GM12878 (cell line): Measurements from ENCODE around the gene ANKRD11. TPM values are rescaled to one million over a fixed set of nuclear protein-coding genes. Genes with fewer than 3 reads are reported as not detected.

Experiments
- ATAC-seq: fragments of 200-7000 bp; cut with Tn5 transposase; 3 replicates; pipeline ENCODE4 v1.9.1; 2020; ENCODE audit warnings: mild to moderate bottlenecking, moderate library complexity
- BruUV-seq: library from RNA; stranded (reverse); fragments of 400-500 nt; replicated peaks from 2 replicates; lab custom pipeline; 2021; lab: Mats Ljungman, UMichigan
- CTCF ChIA-PET: fragments of 300-600 bp; sonication (Branson Sonifier 250); formaldehyde crosslinking; extraction: SDS; loops from one replicate; lab custom pipeline; 2021; ENCODE audit warnings: inconsistent platforms; lab: Yijun Ruan, JAX
- POLR2A ChIA-PET: fragments of 350-600 bp; formaldehyde crosslinking; extraction: SDS; loops from one replicate; lab custom pipeline; 2021; ENCODE audit warnings: inconsistent platforms; lab: Charles Lee
- RAD21 ChIA-PET: fragments of 300-600 bp; sonication (Branson Sonifier 250); formaldehyde crosslinking; loops from one replicate; lab custom pipeline; 2023; ENCODE audit warnings: antibody characterized with exemption; ENCODE audit not compliant: unreplicated experiment; lab: Charles Lee
- SMC1A ChIA-PET: fragments of 300-600 bp; sonication (Branson Sonifier 250); formaldehyde crosslinking; loops from one replicate; lab custom pipeline; 2023; ENCODE audit not compliant: unreplicated experiment, uncharacterized antibody; lab: Charles Lee
- DNase-seq: peaks from one replicate; pipeline ENCODE4 v3.0.0-alpha.2; 2011; ENCODE audit warnings: low read depth, low spot score
- FAIRE-seq: peaks from 3 replicates; lab custom pipeline; 2011; peaks lifted over from hg19 to GRCh38; lab: Jason Lieb, UNC
- H2AFZ ChIP-seq: 2 replicates; pipeline ENCODE4 v1.6.0; 2011; ENCODE audit warnings: low read depth, low read length, control low read depth; ENCODE audit not compliant: control insufficient read depth
- H3K27ac ChIP-seq: 2 replicates; pipeline ENCODE4 v1.5.1; 2011; ENCODE audit warnings: control low read depth; ENCODE audit not compliant: control insufficient read depth, insufficient read depth
- H3K27me3 ChIP-seq, 2 experiments: replicated peaks in 1 of 2; 2 replicates each; pipeline versions ENCODE4 v1.6.0 to v1.6.1; 2011; ENCODE audit warnings: low read length in 1 of 2; ENCODE audit not compliant: control insufficient read depth in 2 of 2, insufficient read depth in 2 of 2
- H3K36me3 ChIP-seq, 2 experiments: 2 replicates each; pipeline ENCODE4 v1.5.1; 2011; ENCODE audit warnings: low read length in 1 of 2; ENCODE audit not compliant: control insufficient read depth in 2 of 2, insufficient read depth in 2 of 2
- H3K4me1 ChIP-seq: 2 replicates; pipeline ENCODE4 v1.6.1; 2011; ENCODE audit warnings: mild to moderate bottlenecking, low read length, moderate library complexity, mixed read lengths; ENCODE audit not compliant: control insufficient read depth, insufficient read depth
- H3K4me2 ChIP-seq: 2 replicates; pipeline ENCODE4 v1.6.0; 2011; ENCODE audit warnings: control low read depth; ENCODE audit not compliant: control insufficient read depth, insufficient read depth
- H3K4me3 ChIP-seq: fragments of 200-600 bp; sonication (generic); 2 replicates; pipeline ENCODE4 v1.5.1; 2016
- H3K79me2 ChIP-seq: 2 replicates; pipeline ENCODE4 v1.6.0; 2011; ENCODE audit warnings: low read length; ENCODE audit not compliant: control insufficient read depth, insufficient read depth
- H3K9ac ChIP-seq: 2 replicates; pipeline ENCODE4 v1.8.0; 2011; ENCODE audit warnings: low read length, control low read depth, mixed read lengths; ENCODE audit not compliant: control insufficient read depth, insufficient read depth
- H3K9me3 ChIP-seq: replicated peaks from 3 replicates; pipeline ENCODE4 v1.5.1; 2011; ENCODE audit warnings: mild to moderate bottlenecking, low read length; ENCODE audit not compliant: control insufficient read depth, insufficient read depth
- H4K20me1 ChIP-seq: 2 replicates; pipeline ENCODE4 v1.6.0; 2011; ENCODE audit not compliant: control insufficient read depth, insufficient read depth
- CHD2 ChIP-seq: IDR thresholded peaks from 2 replicates; pipeline ENCODE4 v1.6.1; 2011; ENCODE audit warnings: low read depth, low read length, improper control_type of control experiment, borderline replicate concordance
- HDAC2 ChIP-seq: fragments of 200-600 bp; sonication (generic); IDR thresholded peaks from 2 replicates; pipeline ENCODE4 v1.6.1; 2017
- KLF5 ChIP-seq: fragments of 450-650 bp; IDR thresholded peaks from 2 replicates; pipeline ENCODE4 v1.6.1; 2014; ENCODE audit warnings: mild to moderate bottlenecking; ENCODE audit not compliant: partially characterized antibody
- LARP7 ChIP-seq: fragments of 450-650 bp; IDR thresholded peaks from 2 replicates; pipeline ENCODE4 v1.6.1; 2017; ENCODE audit warnings: mild to moderate bottlenecking
- MEF2B ChIP-seq: fragments of 450-650 bp; IDR thresholded peaks from 2 replicates; pipeline ENCODE4 v1.6.1; 2018; ENCODE audit warnings: mild to moderate bottlenecking, moderate library complexity; ENCODE audit not compliant: partially characterized antibody, poor library complexity, severe bottlenecking
- MTA3 ChIP-seq: IDR thresholded peaks from 2 replicates; pipeline ENCODE4 v1.6.1; 2012; ENCODE audit warnings: low read length, inconsistent platforms, borderline replicate concordance
- MYC ChIP-seq: IDR thresholded peaks from 2 replicates; pipeline ENCODE4 v1.6.1; 2011; ENCODE audit warnings: mild to moderate bottlenecking, low read length, moderate library complexity, inconsistent platforms; ENCODE audit not compliant: insufficient read depth, insufficient replicate concordance, insufficient read length, severe bottlenecking
- NFIC ChIP-seq: IDR thresholded peaks from 2 replicates; pipeline ENCODE4 v1.6.1; 2012; ENCODE audit warnings: low read depth, mild to moderate bottlenecking, inconsistent platforms, low read length, moderate library complexity
- PAX5 ChIP-seq: IDR thresholded peaks from 2 replicates; pipeline ENCODE4 v1.6.1; 2011; ENCODE audit warnings: low read depth, low read length, borderline replicate concordance
- POLR2A ChIP-seq: IDR thresholded peaks from 2 replicates; pipeline ENCODE4 v1.6.1; 2011; ENCODE audit warnings: low read depth, mild to moderate bottlenecking, low read length
- POLR2AphosphoS2 ChIP-seq: IDR thresholded peaks from 2 replicates; pipeline ENCODE4 v1.6.1; 2011; ENCODE audit warnings: low read depth, mild to moderate bottlenecking, low read length, improper control_type of control experiment, moderate library complexity
- RAD51 ChIP-seq: fragments of 450-650 bp; IDR thresholded peaks from 2 replicates; pipeline ENCODE4 v1.6.1; 2016; ENCODE audit warnings: moderate library complexity, mild to moderate bottlenecking, inconsistent platforms
- RBBP5 ChIP-seq: fragments of 200-600 bp; sonication (generic); conservative IDR thresholded peaks from 2 replicates; pipeline ENCODE4 v1.6.1; 2016
- ZNF217 ChIP-seq: fragments of 450-650 bp; IDR thresholded peaks from 2 replicates; pipeline ENCODE4 v1.6.1; 2017; ENCODE audit warnings: antibody characterized with exemption, mild to moderate bottlenecking
- WGBS: methylation state at CpG from one replicate; pipeline ENCODE4 v1.1.6; 2016; ENCODE audit warnings: low lambda C conversion rate; ENCODE audit not compliant: insufficient replicate concordance, insufficient coverage; ENCODE audit errors: missing lambda C conversion rate; 5-methylcytosine and 5-hydroxymethylcytosine counted together
- in situ Hi-C: fragments of 300-500 bp; cut with MboI; formaldehyde crosslinking; loops from 9 replicates; pipeline ENCODE4 v1.14.3; 2018; ENCODE audit warnings: mixed read lengths
- intact Hi-C: fragments of 100-400 bp; cut with micrococcal nuclease; formaldehyde crosslinking; loops from one replicate; pipeline ENCODE4 v1.14.2; 2022; ENCODE audit not compliant: unreplicated experiment
- polyA plus RNA-seq, 11 experiments: library from polyadenylated mRNA; depleted of rRNA in 4 of 11; unstranded in 6 of 11; stranded (reverse) in 5 of 11; fragments of >200 nt; fragmentation: Nextera tagmentation in 4 of 11; fragmentation: Illumina TruSeq in 1 of 11; extraction: Ambion mirVana in 4 of 11; extraction: Trizol in 1 of 11; gene quantifications; 1 replicate in 1 of 11; 2 replicates in 10 of 11; pipeline versions ENCODE4 v1.2.1 to v1.2.3, GENCODE V29; 2011 to 2016; ENCODE audit warnings: inconsistent platforms in 2 of 11, missing spikeins in 2 of 11, low read depth in 1 of 11
- total RNA-seq, 4 experiments: library from RNA; depleted of rRNA in 3 of 4; stranded (reverse); fragments of >200 nt in 3 of 4; fragmentation: Illumina TruSeq in 1 of 4; extraction: Trizol in 1 of 4; gene quantifications; 2 replicates each; pipeline versions ENCODE4 v1.2.1 to v1.2.3, GENCODE V29; 2013 to 2021
- TF ChIP-seq, protein P1 (sequence below): fragments of 450-650 bp; IDR thresholded peaks from 2 replicates; pipeline ENCODE4 v1.6.1; 2017; ENCODE audit warnings: antibody characterized with exemption, mild to moderate bottlenecking, moderate library complexity
- TF ChIP-seq, protein P2 (sequence below): fragments of 450-650 bp; IDR thresholded peaks from 2 replicates; pipeline ENCODE4 v1.6.1; 2016; ENCODE audit warnings: mild to moderate bottlenecking, moderate library complexity, borderline replicate concordance

Gene ANKRD11
- total and polyA plus RNA-seq, 10 of the 15 experiments (the other 5 are each of a cell fraction or from before 2014, with no cell fraction given), result 5.1 to 103 (median 27.4) TPM

DNA sequence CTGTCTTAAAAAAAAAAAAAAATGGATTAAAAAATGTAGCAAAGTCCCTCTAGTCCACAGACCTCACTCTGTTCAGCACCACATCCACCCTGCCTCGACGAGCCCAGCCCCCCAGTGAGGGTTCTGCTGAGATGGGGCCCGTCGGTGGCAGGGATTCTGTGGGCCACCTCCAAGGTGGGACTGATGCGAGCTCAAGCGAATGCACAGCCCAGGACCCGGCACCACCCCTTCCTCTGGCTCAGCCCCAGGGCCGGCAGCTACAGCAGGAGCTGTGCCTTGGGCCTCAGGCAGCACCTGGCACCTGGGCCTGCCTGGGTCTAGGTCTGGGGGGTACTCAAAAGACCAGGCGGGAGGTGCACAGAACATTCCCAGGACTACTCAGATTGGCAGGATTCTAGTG is 213.3 kb downstream of the ANKRD11 start:
- no peaks in the 10 kb centered on the region for H3K9me3 ChIP-seq
- in situ Hi-C loops (no loop called here), intact Hi-C loops (no loop called here)
- H3K79me2 ChIP-seq, result no peaks in the 10 kb centered on the region
- no peak overlapping the region for H2AFZ ChIP-seq
- no peaks in the 10 kb centered on the region for H4K20me1 ChIP-seq
- H3K4me3 ChIP-seq, result no peak overlapping the region
- H3K27ac ChIP-seq, result no peak overlapping the region
- peaks cover 11 to 34% of the 10 kb centered on the region in 2 experiments for H3K36me3 ChIP-seq
- ChIA-PET CTCF (no interaction called here), SMC1A (no interaction called here), POLR2A (interaction anchor here (0.7 kb wide), 1 partner anchor 11 kb away, joined by 3 read pairs; no protein-coding TSS in a partner anchor), RAD21 (no interaction called here)
- BruUV-seq, result no TSS peak
- DNase-seq, result no peak
- no peak overlapping the region for H3K9ac ChIP-seq
- H3K4me1 ChIP-seq, result no peaks in the 10 kb centered on the region
- no peak for FAIRE-seq
- TF ChIP-seq LARP7 (no peak), MTA3 (no peak), RAD51 (no peak), RBBP5 (no peak), POLR2AphosphoS2 (0 out of 2 replicates have a peak, but pooled peaks have one; percentile 6), CHD2 (no peak), NFIC (no peak), ZNF217 (no peak), HDAC2 (no peak), MYC (no peak), MEF2B (no peak), PAX5 (no peak), KLF5 (no peak), POLR2A (peak; percentile 17; the same call in 1 of the 2 replicates)
- TF ChIP-seq, protein P1, sequence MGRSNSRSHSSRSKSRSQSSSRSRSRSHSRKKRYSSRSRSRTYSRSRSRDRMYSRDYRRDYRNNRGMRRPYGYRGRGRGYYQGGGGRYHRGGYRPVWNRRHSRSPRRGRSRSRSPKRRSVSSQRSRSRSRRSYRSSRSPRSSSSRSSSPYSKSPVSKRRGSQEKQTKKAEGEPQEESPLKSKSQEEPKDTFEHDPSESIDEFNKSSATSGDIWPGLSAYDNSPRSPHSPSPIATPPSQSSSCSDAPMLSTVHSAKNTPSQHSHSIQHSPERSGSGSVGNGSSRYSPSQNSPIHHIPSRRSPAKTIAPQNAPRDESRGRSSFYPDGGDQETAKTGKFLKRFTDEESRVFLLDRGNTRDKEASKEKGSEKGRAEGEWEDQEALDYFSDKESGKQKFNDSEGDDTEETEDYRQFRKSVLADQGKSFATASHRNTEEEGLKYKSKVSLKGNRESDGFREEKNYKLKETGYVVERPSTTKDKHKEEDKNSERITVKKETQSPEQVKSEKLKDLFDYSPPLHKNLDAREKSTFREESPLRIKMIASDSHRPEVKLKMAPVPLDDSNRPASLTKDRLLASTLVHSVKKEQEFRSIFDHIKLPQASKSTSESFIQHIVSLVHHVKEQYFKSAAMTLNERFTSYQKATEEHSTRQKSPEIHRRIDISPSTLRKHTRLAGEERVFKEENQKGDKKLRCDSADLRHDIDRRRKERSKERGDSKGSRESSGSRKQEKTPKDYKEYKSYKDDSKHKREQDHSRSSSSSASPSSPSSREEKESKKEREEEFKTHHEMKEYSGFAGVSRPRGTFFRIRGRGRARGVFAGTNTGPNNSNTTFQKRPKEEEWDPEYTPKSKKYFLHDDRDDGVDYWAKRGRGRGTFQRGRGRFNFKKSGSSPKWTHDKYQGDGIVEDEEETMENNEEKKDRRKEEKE, result no peak
- TF ChIP-seq, protein P2, sequence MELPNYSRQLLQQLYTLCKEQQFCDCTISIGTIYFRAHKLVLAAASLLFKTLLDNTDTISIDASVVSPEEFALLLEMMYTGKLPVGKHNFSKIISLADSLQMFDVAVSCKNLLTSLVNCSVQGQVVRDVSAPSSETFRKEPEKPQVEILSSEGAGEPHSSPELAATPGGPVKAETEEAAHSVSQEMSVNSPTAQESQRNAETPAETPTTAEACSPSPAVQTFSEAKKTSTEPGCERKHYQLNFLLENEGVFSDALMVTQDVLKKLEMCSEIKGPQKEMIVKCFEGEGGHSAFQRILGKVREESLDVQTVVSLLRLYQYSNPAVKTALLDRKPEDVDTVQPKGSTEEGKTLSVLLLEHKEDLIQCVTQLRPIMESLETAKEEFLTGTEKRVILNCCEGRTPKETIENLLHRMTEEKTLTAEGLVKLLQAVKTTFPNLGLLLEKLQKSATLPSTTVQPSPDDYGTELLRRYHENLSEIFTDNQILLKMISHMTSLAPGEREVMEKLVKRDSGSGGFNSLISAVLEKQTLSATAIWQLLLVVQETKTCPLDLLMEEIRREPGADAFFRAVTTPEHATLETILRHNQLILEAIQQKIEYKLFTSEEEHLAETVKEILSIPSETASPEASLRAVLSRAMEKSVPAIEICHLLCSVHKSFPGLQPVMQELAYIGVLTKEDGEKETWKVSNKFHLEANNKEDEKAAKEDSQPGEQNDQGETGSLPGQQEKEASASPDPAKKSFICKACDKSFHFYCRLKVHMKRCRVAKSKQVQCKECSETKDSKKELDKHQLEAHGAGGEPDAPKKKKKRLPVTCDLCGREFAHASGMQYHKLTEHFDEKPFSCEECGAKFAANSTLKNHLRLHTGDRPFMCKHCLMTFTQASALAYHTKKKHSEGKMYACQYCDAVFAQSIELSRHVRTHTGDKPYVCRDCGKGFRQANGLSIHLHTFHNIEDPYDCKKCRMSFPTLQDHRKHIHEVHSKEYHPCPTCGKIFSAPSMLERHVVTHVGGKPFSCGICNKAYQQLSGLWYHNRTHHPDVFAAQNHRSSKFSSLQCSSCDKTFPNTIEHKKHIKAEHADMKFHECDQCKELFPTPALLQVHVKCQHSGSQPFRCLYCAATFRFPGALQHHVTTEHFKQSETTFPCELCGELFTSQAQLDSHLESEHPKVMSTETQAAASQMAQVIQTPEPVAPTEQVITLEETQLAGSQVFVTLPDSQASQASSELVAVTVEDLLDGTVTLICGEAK, result no peak
- WGBS, result 92% methylated on average over 9 of the region's 9 CpGs
- H3K4me2 ChIP-seq, result no peak overlapping the region
- no peak for ATAC-seq
- H3K27me3 ChIP-seq, result no peaks in the 10 kb centered on the region
